Middle frontal gyrus (tissue), 1 donor: ENCODE measurements around the gene NDFIP1.

Source experiments
- DNase-seq: peaks from one replicate; pipeline ENCODE4 v3.0.0-alpha.2; 2015; ENCODE audit warnings: low spot score; ENCODE audit errors: extremely low spot score

NDFIP1 gene

DNA sequence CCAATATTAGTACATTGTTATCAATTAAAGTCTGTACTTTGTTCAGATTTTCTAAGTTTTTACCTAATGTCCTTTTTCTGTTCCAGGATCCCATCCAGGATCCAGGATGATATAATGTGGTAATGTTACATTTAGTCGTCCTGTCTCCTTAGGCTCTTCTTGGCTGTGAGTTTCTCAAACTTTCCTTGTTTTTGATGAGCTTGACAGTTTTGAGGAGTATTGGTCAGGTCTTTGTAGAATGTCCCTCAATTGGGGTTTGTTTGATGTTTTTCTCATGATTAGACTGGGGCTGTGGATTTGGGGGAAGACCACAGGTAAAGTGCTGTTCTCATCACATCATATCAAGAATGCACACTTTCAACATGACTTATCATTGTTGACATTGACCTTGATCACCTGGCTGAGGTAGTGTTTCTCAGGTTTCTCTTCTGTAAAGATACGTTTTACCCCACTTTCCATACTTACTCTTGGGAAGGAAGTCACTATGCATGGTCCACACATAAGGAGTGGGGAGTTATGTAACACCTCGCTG is 9.6 kb downstream of the NDFIP1 start:
- no peak for DNase-seq

DNA sequence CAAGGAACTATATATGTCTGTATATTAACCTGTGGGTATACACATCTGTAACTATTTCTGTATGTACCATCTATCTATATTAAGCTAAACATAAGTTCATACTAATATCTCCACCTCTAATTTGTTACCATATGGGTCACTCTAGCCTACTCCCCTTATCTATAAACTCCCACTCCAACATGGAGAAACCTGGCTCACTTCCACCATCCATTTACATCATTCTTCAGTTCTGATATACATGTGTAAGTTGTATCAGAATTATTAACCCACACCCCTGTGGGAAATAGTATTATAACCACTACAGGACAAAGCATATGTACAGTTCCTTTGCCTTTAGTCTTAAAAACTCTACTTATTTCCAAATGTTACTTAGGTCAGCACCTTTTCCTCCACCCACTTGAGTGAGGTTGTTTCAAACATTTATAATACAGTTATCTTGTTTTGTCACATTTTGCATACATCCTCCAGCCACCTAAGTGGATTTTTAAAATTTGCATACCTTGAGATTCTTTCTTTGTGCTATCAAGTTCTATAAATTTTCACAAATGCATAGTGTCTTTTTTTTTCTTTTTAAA is 10.6 kb downstream of the NDFIP1 start:
- DNase-seq, result no peak

DNA sequence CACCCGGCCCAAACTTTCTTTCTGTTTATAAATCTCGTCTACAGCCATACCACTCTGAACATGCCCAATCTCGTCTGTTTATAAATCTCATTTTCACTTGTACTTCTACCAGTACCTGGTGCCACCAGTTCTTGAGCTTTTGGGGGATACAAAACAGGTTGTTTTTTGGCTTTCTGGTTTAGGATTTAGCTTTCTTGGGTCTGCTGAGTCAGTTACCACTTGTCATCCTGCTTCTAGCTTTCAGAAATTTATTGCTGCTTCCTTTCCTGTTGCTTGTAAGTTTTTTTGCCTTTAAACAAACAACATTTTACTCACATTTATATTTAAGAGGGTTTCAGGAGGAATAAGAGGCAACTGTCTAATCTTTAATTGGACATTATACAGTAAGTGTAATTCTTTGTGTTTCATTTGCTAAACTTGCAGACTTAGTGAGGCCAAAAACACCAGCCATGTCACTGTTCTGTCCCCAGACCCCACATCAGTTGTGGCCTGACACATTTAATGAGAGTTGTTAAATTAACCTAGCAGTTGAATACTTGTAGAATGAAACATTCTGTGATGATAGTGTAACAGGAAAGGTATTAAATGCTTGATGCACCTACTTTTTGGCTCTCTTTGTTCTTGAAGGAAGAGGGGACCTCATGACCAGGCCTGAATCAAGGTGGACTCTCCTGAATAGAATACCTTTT is 11.8 kb downstream of the NDFIP1 start:
- DNase-seq, result no peak

DNA sequence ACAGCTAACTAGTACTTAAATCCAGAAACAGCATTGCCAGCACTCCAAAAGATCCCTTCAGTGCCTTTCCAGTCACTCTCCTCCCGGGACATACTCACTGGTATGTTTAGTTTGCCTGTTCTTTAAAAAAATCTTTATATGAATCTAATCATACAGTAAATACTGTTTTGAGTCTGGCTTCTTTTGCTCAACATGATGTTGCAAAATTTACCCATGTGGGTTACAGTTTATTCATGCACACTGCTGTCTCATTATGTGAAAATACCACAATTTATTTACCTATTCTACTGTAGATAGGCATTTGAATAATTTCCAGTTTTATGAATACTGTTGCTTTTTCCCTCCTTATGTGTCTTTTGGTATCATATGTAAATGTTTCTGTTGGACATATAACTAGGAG is 13.5 kb downstream of the NDFIP1 start:
- no peak for DNase-seq

DNA sequence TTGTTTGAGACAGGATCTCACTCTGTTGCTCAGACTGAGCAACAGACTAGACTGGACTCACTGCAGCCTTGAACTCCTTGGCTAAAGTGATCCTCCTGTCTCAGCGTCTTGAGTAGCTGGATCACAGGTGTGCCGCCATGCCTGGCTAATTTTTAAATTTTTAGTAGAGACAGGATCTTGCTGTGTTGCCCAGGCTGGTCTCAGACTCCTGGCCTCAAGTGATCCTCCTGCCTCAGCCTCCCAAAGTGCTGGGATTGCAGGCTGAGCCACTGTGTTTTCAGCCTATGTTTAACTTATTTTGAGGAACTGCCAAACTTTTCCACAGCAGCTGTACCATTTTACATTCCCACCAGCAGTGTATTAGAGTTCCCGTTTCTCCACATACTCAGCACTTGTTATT is 16.8 kb downstream of the NDFIP1 start:
- DNase-seq, result no peak

DNA sequence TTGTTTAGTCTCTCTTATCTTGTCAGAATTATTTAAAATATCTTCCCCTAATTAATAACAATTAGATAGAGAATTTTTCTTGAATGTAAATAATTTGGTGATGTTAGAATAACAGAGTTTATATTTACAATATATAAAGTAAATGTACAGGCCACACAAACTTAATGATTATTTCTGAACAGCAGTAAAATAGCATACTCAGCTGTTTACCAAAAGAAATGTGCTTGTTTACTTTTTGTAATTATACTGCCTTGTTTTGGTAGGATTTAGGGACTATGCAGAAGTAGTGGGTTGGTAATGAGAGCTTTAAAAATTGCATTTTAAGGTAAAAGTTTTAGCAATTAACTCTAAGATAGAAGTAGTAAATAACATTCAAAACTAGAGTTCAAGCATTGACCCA is 17.4 kb downstream of the NDFIP1 start:
- no peak for DNase-seq

DNA sequence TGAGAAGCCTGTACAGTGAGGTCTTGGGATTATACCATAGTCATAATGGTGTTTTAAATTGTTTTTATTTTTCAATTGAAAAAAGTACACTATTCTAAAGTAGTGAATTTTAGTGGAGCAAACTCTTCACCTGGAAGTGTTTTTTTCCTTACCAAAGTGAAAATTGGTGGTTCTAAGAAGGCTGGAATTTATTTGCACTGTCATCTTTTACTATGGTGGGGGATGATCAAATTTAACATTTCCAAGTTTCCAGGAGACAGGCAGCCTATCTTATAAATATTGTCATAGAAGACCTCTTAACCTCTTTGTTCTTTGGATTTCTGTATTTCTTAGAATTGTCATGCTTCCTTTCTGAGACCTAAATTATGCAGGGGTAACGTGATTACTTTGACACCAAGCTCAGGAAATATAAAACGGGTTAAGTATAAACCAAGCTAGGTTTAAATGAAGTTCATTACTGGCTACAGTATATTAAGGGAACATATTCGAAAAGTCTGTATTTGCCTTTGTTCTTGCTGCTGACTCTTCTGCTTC is 20.2 kb downstream of the NDFIP1 start:
- DNase-seq, result no peak

DNA sequence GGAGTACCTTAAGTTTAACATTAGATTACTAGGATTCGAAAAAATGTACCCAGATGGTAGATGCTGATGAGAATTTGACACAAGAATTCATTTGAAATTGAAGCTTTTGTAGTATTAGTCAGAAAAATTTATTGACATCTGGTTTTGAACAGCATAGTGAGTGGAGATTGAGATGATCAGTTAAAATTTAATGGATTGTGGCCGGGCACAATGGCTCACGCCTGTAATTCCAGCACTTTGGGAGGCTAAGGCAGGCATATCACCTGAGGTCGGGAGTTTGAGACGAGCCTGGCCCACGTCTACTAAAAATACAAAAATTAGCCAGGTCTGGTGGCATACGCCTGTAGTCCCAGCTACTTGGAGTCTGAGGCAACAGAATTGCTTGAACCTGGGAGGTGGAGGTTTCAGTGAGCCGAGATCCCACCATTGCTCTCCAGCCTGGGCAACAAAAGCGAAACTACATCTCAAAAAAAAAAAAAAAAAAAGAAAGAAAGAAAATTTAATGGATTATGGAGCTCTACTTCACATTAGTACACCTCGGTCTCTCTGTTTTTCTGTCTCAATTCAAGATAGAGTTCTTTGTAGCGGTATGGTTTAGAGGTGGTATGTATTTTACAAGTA is 21.0 kb downstream of the NDFIP1 start:
- DNase-seq, result no peak

DNA sequence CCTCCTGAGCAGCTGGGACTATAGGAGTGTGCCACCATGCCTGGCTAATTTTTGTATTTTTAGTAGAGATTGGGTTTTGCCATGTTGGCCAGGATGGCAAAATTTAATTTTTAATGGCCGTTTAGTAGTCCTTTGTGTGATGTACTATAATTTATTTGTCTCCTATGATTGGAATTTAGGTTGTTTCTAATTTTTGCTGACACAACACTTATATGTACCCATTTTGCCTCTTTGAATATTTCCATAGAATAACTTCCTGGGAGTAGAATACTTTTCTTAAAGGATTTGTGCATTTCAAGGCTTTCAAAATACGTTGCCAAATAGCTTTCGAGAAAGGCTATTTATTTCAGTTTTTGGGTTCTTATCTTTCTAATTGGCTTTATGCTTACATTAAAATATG is 22.8 kb downstream of the NDFIP1 start:
- no peak for DNase-seq

DNA sequence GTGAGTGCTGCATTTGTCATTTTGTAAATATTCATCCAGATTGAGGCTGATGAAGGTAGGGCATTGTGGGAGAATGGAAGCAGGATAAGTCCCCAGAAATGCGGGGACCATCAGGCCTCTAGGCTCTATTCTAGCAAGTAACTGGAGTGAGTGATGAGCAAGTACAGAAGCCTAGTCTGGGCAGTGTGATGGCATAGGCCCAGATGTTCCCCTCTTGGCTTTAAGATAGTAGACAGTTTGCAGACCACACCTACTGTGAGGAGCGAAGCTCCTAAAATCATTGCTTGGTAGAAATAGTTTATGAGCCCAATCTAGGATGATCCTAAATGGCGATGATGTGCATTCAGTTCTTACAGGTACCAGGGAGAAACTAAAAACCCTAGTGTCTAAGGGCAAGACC is 24.3 kb downstream of the NDFIP1 start:
- no peak for DNase-seq

DNA sequence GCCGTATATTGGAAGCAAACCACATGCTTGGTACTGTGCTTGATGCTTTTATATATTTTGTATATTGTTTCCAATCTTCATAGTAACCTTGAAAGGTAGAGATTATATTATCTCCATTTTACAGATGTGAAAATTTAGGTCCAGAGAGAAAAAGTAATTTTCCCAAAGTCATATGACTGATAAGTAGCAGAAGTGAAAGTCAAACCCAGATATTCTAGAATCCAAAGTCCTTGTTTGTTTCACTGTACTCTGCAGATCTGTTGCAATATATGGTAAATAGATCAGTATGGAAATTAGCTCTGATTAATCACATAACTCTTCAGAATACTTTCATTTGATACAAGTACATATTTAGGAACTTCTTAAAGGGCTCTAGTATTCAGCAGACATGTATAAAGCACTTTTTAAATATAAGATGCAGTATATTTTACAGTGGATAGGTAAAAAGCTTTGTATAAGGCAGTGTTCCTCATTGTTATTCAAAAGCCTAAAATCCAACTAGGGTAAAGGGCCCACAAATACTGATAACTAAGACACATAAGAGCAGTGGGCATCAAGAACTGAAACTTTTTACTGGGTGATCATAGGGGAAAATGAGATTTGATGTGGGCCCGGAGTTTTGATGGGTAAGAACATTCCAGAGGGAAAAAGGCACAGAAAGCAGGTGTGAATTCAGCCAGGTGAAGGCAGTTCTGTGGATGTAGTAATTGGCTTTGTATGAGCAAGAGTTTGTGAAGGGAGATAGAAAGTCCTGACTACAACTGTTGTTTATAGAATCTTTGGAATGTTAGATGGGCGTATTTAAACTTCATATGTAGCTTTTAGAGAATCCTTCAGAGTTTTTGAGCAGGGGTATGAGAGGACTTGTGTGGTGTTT is 25.0 kb downstream of the NDFIP1 start:
- no peak for DNase-seq

DNA sequence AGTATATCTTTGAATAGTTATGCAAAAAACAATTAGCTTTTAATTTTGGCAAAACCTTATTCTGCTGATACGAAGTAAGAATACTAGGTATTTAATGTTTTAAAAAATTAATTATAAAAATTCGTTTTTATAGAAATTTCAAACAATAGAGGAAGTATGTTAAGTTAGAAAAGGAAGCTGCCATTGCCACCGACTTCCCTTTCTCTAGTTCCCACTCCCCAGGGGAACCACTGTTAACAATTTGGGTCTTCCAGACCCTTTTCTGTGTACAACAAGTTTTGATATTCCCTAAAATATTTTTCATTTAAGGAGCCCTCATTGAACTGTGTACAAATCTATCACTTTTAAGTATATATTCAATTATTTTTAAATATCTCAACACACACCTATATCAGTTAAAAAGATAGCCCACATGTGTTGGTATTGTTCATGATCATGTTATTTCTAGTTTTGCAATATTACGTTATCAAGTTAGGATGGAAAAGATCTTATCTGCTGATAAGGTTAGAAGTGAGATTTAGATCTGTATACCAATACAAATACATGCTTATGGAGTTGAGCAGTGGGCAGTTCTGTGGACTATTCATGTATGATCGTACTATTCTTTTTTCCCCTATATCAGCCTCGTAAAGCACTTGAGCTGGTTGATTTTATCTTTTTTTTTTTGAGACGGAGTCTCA is 25.9 kb downstream of the NDFIP1 start:
- DNase-seq, result no peak

DNA sequence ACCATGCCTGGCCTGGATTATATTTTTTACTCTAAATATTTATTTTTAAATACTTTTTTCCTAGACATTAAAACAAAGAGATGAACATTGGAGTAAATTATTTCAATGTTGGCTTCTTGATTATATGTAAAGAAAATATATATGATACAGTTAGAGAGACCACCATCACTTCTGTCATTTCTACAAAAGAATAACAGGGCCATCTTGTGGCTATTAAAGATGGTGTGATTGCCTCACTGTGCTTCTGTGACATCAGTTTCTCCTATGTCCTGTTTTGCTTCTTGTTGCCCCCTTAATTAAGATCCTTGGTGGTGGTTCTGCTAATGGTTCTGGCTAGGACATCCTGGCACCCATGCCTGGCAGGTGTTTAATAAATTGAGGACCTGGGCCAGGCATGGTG is 32.9 kb downstream of the NDFIP1 start:
- no peak for DNase-seq

DNA sequence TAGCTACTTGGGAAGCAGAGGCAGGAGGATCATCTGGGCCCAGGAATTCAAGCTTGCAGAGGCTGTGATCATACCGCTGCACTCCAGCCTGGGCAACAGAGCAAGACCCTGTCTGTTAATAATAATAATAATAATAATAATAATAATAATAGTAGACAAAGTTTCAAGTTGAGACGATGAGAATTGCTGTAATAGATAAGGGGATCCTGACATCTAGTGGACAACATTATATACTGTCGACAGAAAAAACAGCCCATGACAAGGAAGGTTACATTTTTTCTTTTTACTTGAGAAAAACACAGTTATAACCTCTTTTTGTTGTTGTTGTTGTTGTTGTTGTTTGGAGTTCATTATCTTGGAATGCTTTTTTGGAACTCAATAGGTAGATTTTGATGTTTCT is 35.3 kb downstream of the NDFIP1 start:
- DNase-seq, result no peak

DNA sequence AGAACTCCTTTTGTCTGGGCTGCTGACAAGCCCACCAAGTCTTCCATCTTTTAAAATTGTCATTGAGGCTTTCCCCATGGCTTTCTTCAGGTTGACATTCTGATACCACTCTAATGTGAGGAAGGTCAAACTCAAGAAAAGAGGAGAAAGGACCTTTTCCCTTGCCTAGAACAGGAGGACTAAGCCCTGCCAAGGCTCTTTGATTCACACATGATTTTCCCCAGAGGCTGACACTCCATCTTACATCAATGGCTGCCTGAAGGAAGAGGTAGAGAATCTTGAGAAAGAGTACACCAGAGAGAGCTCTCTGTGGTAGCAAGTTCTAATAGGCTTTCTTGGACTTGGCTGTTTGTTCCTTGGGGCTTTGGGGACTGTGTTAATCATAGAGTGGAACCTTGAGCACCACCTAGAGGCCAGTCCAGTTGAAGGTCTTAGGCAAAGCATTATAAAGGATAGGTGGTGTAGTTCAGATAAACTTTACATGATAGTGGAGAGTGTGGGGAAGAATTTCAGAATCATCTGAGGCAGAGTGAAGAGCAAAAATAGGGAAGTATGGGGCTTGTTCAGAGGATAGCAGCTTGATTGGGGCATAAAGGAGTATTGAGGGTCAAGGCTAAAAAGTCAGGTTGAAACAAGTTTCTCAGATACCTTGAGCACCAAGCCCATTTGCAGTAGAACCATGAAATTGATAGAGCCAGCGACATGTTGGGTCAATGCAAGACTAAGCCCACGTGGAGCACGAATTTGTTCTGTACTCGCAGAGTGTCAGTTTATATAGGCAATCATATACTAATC is 36.7 kb downstream of the NDFIP1 start:
- peak; percentile 24 for DNase-seq

DNA sequence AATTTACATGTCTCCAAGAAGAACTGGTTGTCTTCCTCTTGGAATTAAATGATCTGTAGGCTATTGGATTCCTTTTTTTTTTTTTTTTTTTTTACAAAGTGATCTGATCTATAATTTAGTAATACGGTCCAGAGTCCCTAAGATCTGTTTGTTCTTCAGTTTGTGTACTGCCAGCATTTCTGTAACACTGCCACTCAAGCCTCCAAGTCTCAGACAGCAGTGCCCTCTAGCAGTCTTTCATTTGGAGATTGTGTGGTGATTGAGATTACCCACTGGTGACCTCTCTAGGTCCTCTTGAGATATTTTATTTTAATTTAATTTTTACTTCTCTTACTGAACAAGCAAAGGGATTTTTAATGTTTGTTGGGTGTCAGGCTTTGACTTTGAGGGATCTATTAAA is 40.8 kb downstream of the NDFIP1 start:
- no peak for DNase-seq

DNA sequence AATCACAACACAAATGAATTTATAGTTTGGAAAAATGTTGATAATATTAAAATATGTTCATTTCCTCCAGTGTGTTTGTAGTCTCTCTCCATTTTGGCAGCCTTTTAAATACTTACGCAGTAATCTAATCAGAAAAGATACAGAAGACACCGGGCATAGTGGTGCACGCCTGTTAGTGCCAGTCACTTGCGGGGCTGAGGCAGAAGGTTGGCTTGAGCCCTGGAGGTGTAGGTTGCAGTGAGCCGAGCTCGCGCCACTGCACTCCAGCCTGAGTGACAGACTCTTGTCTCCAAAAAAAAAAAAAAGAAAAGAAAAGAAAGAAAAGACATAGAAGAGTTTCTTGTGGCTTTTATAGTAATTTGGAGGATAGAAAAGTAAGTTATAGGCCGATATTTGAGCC is 41.9 kb downstream of the NDFIP1 start:
- DNase-seq, result no peak

DNA sequence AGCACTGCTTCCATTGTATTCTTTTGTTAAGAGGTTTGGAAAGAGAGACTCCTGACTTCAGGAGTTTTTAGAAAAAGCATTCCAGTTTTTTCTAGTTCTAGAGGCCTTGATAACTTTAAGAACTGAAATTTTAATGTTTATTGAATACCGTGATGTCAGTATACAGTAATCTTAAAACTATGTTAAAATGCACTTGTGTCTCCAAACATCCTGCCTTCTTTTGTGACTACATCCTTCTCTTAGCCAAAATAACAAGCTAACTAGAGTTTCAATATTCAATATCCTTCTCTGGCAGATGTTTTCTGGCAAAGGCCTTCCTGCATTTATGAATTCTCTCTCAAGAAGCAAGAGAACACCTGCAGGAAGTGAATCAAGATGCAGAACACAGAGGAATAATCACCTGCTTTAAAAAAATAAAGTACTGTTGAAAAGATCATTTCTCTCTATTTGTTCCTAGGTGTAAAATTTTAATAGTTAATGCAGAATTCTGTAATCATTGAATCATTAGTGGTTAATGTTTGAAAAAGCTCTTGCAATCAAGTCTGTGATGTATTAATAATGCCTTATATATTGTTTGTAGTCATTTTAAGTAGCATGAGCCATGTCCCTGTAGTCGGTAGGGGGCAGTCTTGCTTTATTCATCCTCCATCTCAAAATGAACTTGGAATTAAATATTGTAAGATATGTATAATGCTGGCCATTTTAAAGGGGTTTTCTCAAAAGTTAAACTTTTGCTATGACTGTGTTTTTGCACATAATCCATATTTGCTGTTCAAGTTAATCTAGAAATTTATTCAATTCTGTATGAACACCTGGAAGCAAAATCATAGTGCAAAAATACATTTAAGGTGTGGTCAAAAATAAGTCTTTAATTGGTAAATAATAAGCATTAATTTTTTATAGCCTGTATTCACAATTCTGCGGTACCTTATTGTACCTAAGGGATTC is 43.1 kb downstream of the NDFIP1 start:
- DNase-seq, result peak; percentile 41

DNA sequence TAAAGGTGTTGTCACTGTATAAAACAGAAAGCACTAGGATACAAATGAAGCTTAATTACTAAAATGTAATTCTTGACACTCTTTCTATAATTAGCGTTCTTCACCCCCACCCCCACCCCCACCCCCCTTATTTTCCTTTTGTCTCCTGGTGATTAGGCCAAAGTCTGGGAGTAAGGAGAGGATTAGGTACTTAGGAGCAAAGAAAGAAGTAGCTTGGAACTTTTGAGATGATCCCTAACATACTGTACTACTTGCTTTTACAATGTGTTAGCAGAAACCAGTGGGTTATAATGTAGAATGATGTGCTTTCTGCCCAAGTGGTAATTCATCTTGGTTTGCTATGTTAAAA is 43.8 kb downstream of the NDFIP1 start:
- no peak for DNase-seq
